ENCODE results near the gene CIITA.
A peak's percentile ranks its signal among the peaks of the same experiment; 100 is the strongest.
"Not testable (repeated sequence)": the region's sequence is repeated elsewhere in the genome, so short reads cannot be mapped to it uniquely, and the experiment has no call there.

CIITA gene

GRCh38 chr16:10949424-10949970 is 72.5 kb downstream of the CIITA start:
- no peak for DNase-seq (ENCODE audit: low read depth in 1 of 2, low spot score in 1 of 2)

DNA sequence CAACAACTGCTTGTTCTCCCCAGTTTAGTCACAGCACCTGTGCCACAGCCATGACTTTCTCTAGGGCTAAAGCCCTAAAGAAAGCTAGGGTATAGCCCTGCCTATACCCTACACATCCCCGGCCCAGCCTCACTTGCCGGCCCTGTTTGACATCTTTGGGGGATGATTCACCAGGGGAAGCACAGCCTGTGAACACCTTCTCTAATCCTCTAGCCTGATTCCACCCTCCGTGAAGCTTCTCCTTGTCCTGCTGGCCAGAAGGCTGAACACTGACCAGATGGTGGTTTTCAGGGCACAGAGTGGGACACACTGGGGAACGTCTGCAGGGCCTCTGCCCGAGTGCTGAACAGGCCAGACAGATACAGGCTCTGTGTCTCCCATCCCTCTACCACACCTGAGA is 73.4 kb downstream of the CIITA start:
- no peak for DNase-seq (ENCODE audit: low read depth in 1 of 2, low spot score in 1 of 2)

DNA sequence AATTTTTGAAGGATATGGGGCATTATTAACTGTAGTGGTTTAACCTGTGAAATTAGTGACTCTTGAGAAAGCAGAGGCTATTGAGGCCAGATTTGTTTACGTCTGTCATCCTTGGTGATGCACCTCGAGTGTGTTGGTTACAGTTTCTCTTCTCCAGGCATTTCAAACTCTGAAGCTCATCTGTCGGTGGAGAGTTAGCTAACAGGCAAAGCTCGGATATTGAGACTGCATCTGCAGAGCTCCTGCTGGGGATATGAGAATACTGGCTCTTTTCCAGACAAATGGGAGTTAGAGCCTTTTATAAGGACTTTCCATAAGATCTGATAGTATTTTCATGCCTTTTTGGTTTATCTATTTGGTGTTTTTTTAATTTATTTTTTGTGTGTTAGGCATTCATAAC is 74.0 kb downstream of the CIITA start:
- DNase-seq (ENCODE audit: low read depth in 1 of 2, low spot score in 1 of 2): no peak

DNA sequence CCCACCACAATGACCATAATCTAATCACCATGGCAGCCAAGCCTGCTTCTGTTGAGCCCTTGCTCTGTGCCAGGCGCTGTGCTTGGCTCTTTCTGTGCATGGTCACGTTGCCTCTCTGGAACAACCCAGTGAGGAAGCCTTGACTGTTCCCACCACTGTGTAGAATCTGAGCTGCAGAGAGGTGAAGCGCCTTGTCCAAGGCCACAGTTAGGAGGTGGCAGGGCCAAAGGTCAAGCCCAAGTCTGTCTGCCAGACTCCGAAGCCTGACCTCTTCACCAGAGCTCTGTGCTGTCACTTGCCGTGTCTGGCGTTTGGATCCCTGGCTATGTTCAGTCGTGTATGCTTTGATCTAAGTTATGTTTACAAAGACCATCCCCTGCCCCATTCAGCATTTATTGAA is 77.9 kb downstream of the CIITA start:
- no peak for DNase-seq (ENCODE audit: low read depth in 1 of 2, low spot score in 1 of 2)

DNA sequence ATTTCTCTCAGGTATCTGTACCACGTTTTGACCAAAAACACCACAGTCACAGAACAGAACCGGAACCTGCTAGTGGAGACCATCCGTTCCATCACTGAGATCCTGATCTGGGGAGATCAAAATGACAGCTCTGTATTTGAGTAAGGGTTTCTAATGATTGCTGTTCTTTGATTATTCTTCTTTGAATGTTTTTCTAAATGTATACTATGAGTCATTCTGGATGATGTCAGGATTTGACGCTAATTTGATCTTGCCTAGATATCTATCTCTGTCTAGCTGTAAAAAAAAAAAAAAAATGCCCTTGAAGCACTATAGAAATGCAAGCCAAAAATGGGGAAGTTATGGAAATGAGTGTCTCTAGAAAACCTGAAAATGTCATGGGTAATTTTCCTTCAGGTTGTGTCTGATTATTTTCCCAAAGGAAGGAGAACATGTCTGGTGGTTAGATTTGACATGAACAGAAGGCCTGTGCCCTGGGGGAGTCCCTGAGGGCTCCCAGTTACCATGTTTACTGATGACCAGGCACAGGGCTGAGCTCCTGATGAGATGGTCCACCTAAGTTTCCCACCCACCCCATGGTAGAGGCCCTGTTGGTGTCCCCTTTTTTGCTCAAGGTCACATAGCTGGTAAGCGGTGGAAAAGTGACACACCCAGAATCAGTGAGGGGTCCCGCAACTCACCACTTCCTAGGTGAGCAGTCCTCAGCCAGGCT is 80.9 kb downstream of the CIITA start:
- DNase-seq (ENCODE audit: low read depth in 1 of 2, low spot score in 1 of 2): no peak

- DNase-seq (ENCODE audit: low read depth in 1 of 2, low spot score in 1 of 2): no peak
Measured at GRCh38 chr16:10959161-10959560, 82.2 kb downstream of the CIITA start.

DNA sequence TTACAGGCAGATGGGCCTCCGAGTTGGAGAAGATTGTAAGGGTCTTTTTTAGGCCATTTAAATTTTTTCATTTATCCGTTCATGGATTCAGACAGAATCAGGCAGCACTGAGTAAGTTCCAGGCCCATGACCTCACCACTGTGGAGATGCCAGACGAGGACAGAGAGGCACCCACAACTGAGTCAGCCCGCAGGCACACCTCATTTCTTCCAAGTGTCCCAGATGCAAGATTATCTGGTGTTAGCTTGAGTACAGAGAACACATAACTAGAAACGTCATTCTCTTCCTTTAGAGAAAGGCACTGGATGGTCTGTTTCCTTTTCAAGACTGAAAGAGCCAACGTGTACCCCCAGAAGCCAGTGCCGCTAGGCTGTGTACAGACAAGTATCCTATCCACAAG is 84.2 kb downstream of the CIITA start:
- no peak for DNase-seq (ENCODE audit: low read depth in 1 of 2, low spot score in 1 of 2)

DNA sequence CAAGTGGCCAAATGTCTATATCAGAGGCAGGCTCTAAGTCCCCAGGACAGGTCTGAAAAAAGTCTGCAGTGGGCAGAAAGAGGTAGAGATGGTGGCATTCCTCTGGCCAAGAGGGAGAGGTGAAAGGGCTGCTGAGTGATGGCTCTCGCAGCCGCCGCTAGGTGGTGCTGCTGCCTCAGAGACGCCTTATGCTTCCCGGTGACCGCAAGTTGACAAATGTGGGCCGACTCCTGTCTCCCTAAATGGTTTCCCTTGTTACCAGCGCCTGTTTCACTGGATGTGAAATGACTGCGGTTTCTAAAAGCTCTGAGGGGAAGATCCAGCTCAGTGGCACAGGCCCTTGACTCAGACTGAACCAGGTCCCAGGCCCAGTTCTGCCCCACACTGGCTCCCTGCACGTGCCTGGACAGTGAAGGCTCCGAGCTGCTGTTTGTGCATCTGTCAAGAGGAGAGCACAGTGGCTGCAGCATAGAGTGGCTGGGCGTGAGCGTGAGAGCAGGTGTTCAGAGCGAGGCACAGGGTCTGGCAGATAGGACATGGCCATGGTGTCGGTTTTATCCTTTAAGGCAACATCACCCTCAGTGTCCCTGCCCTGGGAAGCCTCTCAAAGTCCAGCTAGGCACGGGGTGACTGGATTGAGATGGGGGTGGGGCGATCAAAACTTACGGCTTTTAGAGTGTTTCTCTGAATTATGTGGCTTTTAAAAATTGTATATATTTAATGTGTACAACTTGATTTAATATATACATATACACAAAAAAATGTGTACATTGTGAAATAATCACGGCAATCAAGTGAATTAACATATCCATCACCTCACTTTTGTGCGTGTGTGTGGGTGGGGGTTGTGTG is 87.3 kb downstream of the CIITA start:
- peak; percentile 67 to 70 for DNase-seq (ENCODE audit: low read depth in 1 of 2, low spot score in 1 of 2)

GRCh38 chr16:10964891-10965326 is 87.9 kb downstream of the CIITA start:
- peak in 1 of 2 donors; percentile 49 for DNase-seq (ENCODE audit: low read depth in 1 of 2, low spot score in 1 of 2)

DNA sequence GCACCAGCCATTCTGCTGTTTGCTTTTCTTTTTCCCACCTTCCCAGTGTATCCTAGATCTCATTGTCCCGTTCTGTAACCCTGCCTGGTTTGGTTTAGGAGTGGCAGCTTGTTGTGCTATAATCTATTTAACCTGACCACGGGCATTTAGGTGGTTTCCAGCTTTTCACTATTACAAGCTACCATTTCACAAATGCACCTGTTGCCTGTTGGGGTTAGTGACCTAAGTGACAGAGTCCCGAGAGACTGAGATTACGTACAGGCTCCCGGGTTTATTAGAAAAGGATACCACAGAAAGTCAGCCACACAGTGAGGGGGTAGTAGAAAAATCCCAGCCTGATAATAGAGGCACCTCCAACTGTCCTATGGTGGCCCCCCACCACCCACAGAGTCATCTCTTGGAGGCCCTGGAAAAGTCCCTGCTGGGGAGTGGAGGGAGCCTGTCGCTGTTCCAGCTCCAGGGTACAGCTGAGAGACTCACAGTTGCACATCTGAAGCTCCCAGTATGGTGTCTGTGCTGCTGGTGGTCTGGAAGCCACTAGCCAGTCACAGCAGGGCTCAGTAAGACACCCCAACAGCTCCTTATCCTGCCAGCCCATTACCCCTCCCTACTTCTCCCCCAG is 88.5 kb downstream of the CIITA start:
- DNase-seq (ENCODE audit: low read depth in 1 of 2, low spot score in 1 of 2): no peak

- DNase-seq (ENCODE audit: low read depth in 1 of 2, low spot score in 1 of 2): no peak
Measured at GRCh38 chr16:10966129-10966528, 89.1 kb downstream of the CIITA start.

GRCh38 chr16:10966559-10966958 is 89.6 kb downstream of the CIITA start:
- not testable (repeated sequence) for DNase-seq (ENCODE audit: low read depth in 1 of 2, low spot score in 1 of 2)

DNA sequence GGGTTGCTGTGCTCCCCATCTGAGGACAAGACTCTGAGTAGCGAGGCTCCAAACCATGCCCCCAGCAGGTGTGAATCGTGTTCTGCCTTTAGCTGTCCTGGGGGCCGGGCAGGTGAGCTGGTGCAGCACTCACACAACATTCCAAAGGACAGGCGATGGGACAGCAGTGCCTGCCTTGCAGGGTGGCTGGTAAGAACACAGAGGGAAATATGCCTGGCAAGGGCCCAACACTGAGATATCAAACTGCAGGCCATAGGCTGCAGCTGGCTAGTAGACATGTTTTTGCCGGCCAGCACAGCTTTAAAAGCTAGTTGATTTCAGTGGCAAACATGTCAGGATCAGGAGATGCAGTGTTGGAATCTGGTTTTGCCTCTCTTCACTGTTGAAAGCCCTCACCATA is 91.0 kb downstream of the CIITA start:
- DNase-seq (ENCODE audit: low read depth in 1 of 2, low spot score in 1 of 2): no peak

DNA sequence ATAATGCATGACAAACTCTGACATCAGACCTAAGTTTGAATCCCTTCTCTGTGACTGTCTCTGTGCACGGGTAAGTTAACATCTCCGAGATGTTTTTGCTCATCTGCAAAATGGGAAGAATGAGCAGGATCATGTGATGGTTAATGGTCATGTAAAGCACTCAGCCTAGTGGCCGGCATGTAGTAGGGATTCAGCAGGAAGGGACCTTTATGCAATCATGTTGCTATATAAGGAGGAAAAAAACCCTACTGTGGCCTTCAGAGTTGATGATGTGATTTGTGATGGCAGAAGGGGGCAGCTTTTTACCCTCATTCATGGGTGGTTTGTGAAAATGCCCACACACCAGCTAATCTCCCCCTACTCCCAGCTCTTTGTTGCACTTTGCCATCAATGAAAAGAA is 91.5 kb downstream of the CIITA start:
- no peak for DNase-seq (ENCODE audit: low read depth in 1 of 2, low spot score in 1 of 2)

GRCh38 chr16:10969615-10970014 is 92.6 kb downstream of the CIITA start:
- no peak for DNase-seq (ENCODE audit: low read depth in 1 of 2, low spot score in 1 of 2)

GRCh38 chr16:10970065-10970464 is 93.1 kb downstream of the CIITA start:
- no peak for DNase-seq (ENCODE audit: low read depth in 1 of 2, low spot score in 1 of 2)

DNA sequence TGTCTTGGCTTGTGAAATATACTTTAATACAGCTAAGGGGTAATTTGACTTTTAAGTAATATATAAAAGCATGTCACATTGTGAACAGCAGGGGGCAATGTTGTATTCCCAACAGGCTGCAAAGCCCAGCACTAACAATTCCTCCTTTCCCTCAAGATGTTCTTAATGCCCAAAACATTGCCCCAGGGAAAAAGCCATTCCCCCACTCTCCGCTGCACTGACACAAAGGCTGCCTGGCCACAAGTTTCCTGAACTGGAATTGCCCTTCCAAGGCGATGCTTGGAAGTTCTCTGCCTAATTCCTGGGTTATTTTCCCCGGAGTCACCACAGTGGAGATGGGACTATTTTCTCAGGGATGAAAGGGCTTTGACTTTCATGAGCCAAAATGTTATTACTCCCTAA is 94.6 kb downstream of the CIITA start:
- no peak for DNase-seq (ENCODE audit: low read depth in 1 of 2, low spot score in 1 of 2)

GRCh38 chr16:10972108-10972818 is 95.3 kb downstream of the CIITA start:
- DNase-seq (ENCODE audit: low read depth in 1 of 2, low spot score in 1 of 2): no peak

DNA sequence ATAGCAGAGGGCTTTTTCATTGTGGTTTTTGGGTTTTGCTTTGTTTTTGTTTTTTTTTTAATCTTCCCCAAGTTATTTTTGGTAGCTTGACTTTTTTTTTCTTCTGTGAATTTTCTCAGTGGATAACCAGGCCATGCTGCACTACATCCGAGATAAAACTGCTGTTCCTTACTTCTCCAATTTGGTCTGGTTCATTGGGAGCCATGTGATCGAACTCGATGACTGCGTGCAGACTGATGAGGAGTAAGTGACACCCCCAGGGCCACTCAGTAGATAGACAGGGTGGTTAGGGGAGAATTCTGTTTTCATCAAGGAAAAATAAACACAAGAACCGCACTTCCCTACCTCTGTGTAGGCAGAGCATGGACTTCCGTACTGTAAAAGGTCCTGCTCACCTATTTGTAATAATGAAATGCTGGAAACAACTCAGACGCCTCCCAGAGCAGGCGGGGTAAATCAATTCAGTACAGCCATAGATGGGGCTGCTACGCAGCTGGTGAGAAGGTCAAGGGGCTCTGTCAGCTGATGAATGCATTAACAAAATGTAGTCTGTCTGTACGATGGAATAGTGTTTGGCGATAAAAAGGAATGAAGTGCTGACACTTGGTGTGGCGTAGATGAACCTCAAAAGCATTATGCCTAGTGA is 95.9 kb downstream of the CIITA start:
- DNase-seq (ENCODE audit: low read depth in 1 of 2, low spot score in 1 of 2): no peak

DNA sequence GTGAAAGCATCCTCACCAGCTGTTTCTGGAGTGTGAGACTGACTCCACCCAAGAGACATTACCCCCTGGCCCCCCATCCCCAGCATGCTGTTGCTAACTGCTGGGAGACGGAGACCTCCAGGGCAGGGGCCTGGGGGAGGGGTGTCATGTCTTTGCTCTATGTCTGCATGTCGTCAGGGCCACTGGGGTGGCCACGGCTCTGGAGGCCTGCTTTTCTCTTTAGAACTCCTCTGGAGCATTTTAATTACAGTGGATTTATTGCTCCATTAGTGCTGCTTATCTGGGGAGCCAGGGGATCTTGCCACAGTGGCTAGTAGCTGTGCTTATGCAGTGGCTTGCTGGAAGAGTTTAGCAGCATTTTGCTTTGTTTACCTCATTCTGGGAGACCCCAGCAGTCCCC is 99.6 kb downstream of the CIITA start:
- DNase-seq (ENCODE audit: low read depth in 1 of 2, low spot score in 1 of 2): no peak

DNA sequence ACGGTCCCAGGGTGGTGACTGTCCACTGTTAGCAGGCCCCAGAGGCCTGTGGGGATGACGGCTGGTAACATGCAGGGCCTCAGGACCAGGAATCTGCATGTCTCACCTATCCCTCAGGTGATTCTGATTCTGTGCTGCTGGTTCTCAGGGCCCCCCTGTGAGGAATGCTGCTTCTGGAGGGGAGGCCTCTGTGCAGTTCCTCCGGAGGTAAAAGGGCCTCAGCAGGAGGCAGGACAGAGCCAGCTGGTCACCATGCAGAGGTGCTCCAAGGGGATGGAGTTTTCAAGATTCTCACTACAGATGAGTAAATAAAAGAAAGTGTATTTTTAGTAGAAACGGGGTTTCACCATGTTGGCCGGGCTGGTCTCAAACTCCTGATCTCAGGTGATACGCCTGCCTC is 101.1 kb downstream of the CIITA start:
- no peak for DNase-seq (ENCODE audit: low read depth in 1 of 2, low spot score in 1 of 2)

All from activated T-helper 1 cell treated with anti-CD3 and anti-CD28 coated beads, Interleukin-2, amount 50 U/mL, for 16 hours (primary cell).